HG03558 (cell line): Measurements from ENCODE around the gene SPRED2.

Source experiments
- ATAC-seq: cut with Tn5 transposase; IDR thresholded peaks from one replicate; pipeline ENCODE4 v1.9.1; 2021; ENCODE audit warnings: moderate number of reproducible peaks; ENCODE audit not compliant: unreplicated experiment; ENCODE audit errors: extremely low read depth

The SPRED2 gene

DNA sequence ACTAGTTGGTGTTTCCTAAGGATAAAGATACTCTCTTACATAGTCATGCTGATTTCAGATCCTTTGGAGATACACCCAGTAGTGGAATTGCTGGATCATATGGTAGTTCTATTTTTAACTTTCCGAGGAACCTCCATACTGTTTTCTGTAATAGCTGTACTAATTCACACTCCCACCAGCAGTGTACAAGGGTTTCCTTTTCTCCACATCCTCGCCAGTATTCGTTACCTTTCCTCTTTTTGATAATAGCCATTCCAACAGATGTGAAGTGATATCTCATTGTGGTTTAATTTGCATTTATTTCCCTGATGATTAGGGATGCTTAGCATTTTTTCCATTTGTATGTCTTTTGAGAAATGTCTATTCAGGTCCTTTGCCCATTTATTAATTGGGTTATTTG is 170.7 kb downstream of the SPRED2 start:
- ATAC-seq = no peak
